Muscle layer of colon (tissue), 2 donors: ENCODE data around the gene CSNK1G2.

Source experiments
- H3K27ac ChIP-seq: one replicate; pipeline ENCODE4 v1.7.0; 2013; ENCODE audit warnings: low read depth, mild to moderate bottlenecking, low read length, moderate library complexity
- H3K27me3 ChIP-seq, 2 donors: one replicate each; pipeline ENCODE4 v1.7.0; 2013; ENCODE audit warnings: low read length in 2 of 2, mild to moderate bottlenecking in 2 of 2; ENCODE audit not compliant: insufficient read depth in 2 of 2, control insufficient read depth in 1 of 2
- H3K36me3 ChIP-seq: one replicate; pipeline ENCODE4 v1.7.0; 2013; ENCODE audit warnings: mild to moderate bottlenecking, low read length; ENCODE audit not compliant: insufficient read depth
- H3K4me1 ChIP-seq: one replicate; pipeline ENCODE4 v1.7.0; 2013; ENCODE audit warnings: mild to moderate bottlenecking, low read length; ENCODE audit not compliant: insufficient read depth
- H3K4me3 ChIP-seq, 2 donors: one replicate each; pipeline ENCODE4 v1.7.0; 2013; ENCODE audit warnings: low read length in 2 of 2, low read depth in 1 of 2, mild to moderate bottlenecking in 1 of 2, moderate library complexity in 1 of 2
- H3K9ac ChIP-seq: one replicate; pipeline ENCODE4 v1.7.0; 2013; ENCODE audit warnings: low read length
- H3K9me3 ChIP-seq: one replicate; pipeline ENCODE4 v1.7.0; 2013; ENCODE audit warnings: mild to moderate bottlenecking, low read length
- donor health status: abdominal sarcoma.
- donor health status: Adenocarcinoma of cecum.

The CSNK1G2 gene

GRCh38 chr19:1998712-1999708 is 58.0 kb downstream of the CSNK1G2 start:
- Histone ChIP-seq H3K9me3 (no peaks in the 10 kb centered on the region), H3K9ac (no peak overlapping the region), H3K27me3 (no peaks in the 10 kb centered on the region), H3K4me3 (no peak overlapping the region), H3K27ac (no peak overlapping the region), H3K36me3 (peaks cover 26% of the 10 kb centered on the region), H3K4me1 (no peaks in the 10 kb centered on the region)

GRCh38 chr19:1999856-2000515 is 59.0 kb downstream of the CSNK1G2 start:
- Histone ChIP-seq H3K4me1 (no peaks in the 10 kb centered on the region), H3K27me3 (no peaks in the 10 kb centered on the region), H3K27ac (no peak overlapping the region), H3K36me3 (peaks cover 26% of the 10 kb centered on the region), H3K4me3 (no peak overlapping the region), H3K9ac (no peak overlapping the region), H3K9me3 (no peaks in the 10 kb centered on the region)

GRCh38 chr19:2003874-2004273 is 62.9 kb downstream of the CSNK1G2 start:
- H3K27ac ChIP-seq: no peak overlapping the region
- H3K27me3 ChIP-seq: no peaks in the 10 kb centered on the region
- H3K4me1 ChIP-seq: no peaks in the 10 kb centered on the region
- no peaks in the 10 kb centered on the region for H3K9me3 ChIP-seq
- peaks cover 14% of the 10 kb centered on the region for H3K36me3 ChIP-seq
- no peak overlapping the region for H3K9ac ChIP-seq
- no peak overlapping the region for H3K4me3 ChIP-seq

GRCh38 chr19:2010135-2010668 is 69.2 kb downstream of the CSNK1G2 start:
- Histone ChIP-seq H3K27ac (no peak overlapping the region), H3K9me3 (no peaks in the 10 kb centered on the region), H3K4me3 (no peak overlapping the region), H3K4me1 (peaks cover 12% of the 10 kb centered on the region), H3K9ac (no peak overlapping the region), H3K27me3 (no peaks in the 10 kb centered on the region), H3K36me3 (no peaks in the 10 kb centered on the region)

GRCh38 chr19:2011169-2011568 is 70.2 kb downstream of the CSNK1G2 start:
- H3K4me1 ChIP-seq: peaks cover 14% of the 10 kb centered on the region
- H3K27ac ChIP-seq: no peak overlapping the region
- no peaks in the 10 kb centered on the region for H3K9me3 ChIP-seq
- no peaks in the 10 kb centered on the region for H3K27me3 ChIP-seq
- H3K4me3 ChIP-seq: no peak overlapping the region
- no peaks in the 10 kb centered on the region for H3K36me3 ChIP-seq
- H3K9ac ChIP-seq: no peak overlapping the region

- H3K36me3 ChIP-seq: no peaks in the 10 kb centered on the region
- no peak overlapping the region for H3K9ac ChIP-seq
- H3K27ac ChIP-seq: no peak overlapping the region
- H3K27me3 ChIP-seq: no peaks in the 10 kb centered on the region
- no peak overlapping the region for H3K4me3 ChIP-seq
- H3K4me1 ChIP-seq: peaks cover 18% of the 10 kb centered on the region
- H3K9me3 ChIP-seq: no peaks in the 10 kb centered on the region
These were observed 72.1 kb downstream of the CSNK1G2 start for GRCh38 chr19:2012941-2013682.

GRCh38 chr19:2013683-2013961 is 72.7 kb downstream of the CSNK1G2 start:
- no peaks in the 10 kb centered on the region for H3K9me3 ChIP-seq
- H3K4me1 ChIP-seq: peaks cover 18% of the 10 kb centered on the region
- no peaks in the 10 kb centered on the region for H3K27me3 ChIP-seq
- H3K36me3 ChIP-seq: no peaks in the 10 kb centered on the region
- H3K27ac ChIP-seq: no peak overlapping the region
- H3K9ac ChIP-seq: no peak overlapping the region
- no peak overlapping the region for H3K4me3 ChIP-seq

GRCh38 chr19:2014131-2014571 is 73.2 kb downstream of the CSNK1G2 start:
- Histone ChIP-seq H3K4me3 (peak overlapping the region in 1 of 2 donors; percentile 50), H3K9me3 (no peaks in the 10 kb centered on the region), H3K36me3 (no peaks in the 10 kb centered on the region), H3K27ac (no peak overlapping the region), H3K27me3 (no peaks in the 10 kb centered on the region), H3K9ac (no peak overlapping the region), H3K4me1 (peaks cover 18% of the 10 kb centered on the region)

- no peaks in the 10 kb centered on the region for H3K27me3 ChIP-seq
- H3K9ac ChIP-seq: no peak overlapping the region
- peaks cover 23% of the 10 kb centered on the region for H3K4me1 ChIP-seq
- peak overlapping the region; percentile 14 for H3K27ac ChIP-seq
- H3K36me3 ChIP-seq: no peaks in the 10 kb centered on the region
- H3K4me3 ChIP-seq: peak overlapping the region; percentile 47 to 50
- no peaks in the 10 kb centered on the region for H3K9me3 ChIP-seq
These were observed 74.0 kb downstream of the CSNK1G2 start for GRCh38 chr19:2014731-2015607.

GRCh38 chr19:2015608-2015950 is 74.6 kb downstream of the CSNK1G2 start, which contains the start of gene BTBD2:
TSS of gene BTBD2 (minus strand) at chr19:2015714. CDS start at chr19:2015703, 11 bp downstream.
- H3K4me1 ChIP-seq: peaks cover 23% of the 10 kb centered on the region
- no peaks in the 10 kb centered on the region for H3K9me3 ChIP-seq
- H3K9ac ChIP-seq: peak within 1 kb of the TSS; percentile 44
- no peaks in the 10 kb centered on the region for H3K36me3 ChIP-seq
- H3K27ac ChIP-seq: peak within 1 kb of the TSS; percentile 80
- H3K4me3 ChIP-seq: peak within 1 kb of the TSS; percentile 47 to 50
- no peaks in the 10 kb centered on the region for H3K27me3 ChIP-seq
